Gastrocnemius medialis (tissue), 4 donors: ENCODE data around the gene FBLN7.

Source experiments
- CTCF ChIP-seq, 5 experiments: fragments of 450-650 bp in 3 of 5; fragments of 200-600 bp in 2 of 5; sonication (generic) in 2 of 5; IDR thresholded peaks in 4 of 5; conservative IDR thresholded peaks in 1 of 5; 1 replicate in 4 of 5; 2 replicates in 1 of 5; pipeline ENCODE4 v1.5.1; 2016 to 2019; ENCODE audit warnings: antibody characterized with exemption in 5 of 5, mild to moderate bottlenecking in 3 of 5, moderate library complexity in 3 of 5
- POLR2A ChIP-seq, 2 donors: fragments of 450-650 bp; IDR thresholded peaks; one replicate each; pipeline ENCODE4 v1.6.1; 2017; ENCODE audit warnings: antibody characterized with exemption in 2 of 2, mild to moderate bottlenecking in 2 of 2, moderate library complexity in 2 of 2

- TF ChIP-seq CTCF (IDR thresholded peaks at IDR 0.05 in 4 of 5, conservative IDR thresholded peaks at IDR 0.05 in 1 of 5) (no peak), POLR2A (IDR thresholded peaks at IDR 0.05) (no peak)
These were observed 9.4 kb downstream of the FBLN7 start for GRCh38 chr2:112147382-112148168.
